B cell (primary cell): Measurements from ENCODE around the gene MUS81. TPM values are rescaled to one million over a fixed set of nuclear protein-coding genes. Genes with fewer than 3 reads are reported as not detected.

Source experiments
- ATAC-seq: fragments of 200-7000 bp; cut with Tn5 transposase; one replicate; pipeline ENCODE4 v1.10.0; 2021; ENCODE audit warnings: low read depth, mild to moderate bottlenecking, moderate number of reproducible peaks, moderate library complexity
- CTCF ChIA-PET: fragments of 350-600 bp; sonication (Branson Sonifier 250); formaldehyde crosslinking; loops from one replicate; lab custom pipeline; 2021; ENCODE audit warnings: antibody characterized with exemption, inconsistent platforms; lab: Charles Lee
- POLR2A ChIA-PET: fragments of 350-600 bp; sonication (Branson Sonifier 250); formaldehyde crosslinking; loops from one replicate; lab custom pipeline; 2021; ENCODE audit warnings: antibody characterized with exemption; lab: Charles Lee
- DNase-seq: peaks from one replicate; pipeline ENCODE4 v3.0.0; 2013
- H2AFZ ChIP-seq: 2 replicates; pipeline ENCODE4 v1.6.1; 2012; ENCODE audit warnings: mild to moderate bottlenecking, low read depth, low read length; ENCODE audit not compliant: insufficient read depth, poor library complexity, severe bottlenecking
- H3K27ac ChIP-seq, 2 donors: 1 replicate in 1 of 2; 2 replicates in 1 of 2; pipeline ENCODE4 v1.5.1; 2012 to 2013; ENCODE audit warnings: low read length in 2 of 2, mild to moderate bottlenecking in 2 of 2, moderate library complexity in 1 of 2
- H3K27me3 ChIP-seq, 4 experiments: fragments of 200-600 bp in 1 of 4; sonication (generic) in 1 of 4; replicated peaks in 1 of 4; 1 replicate in 2 of 4; 2 replicates in 2 of 4; pipeline versions ENCODE4 v1.6.1 to v1.7.0; 2013 to 2016; ENCODE audit warnings: low read length in 3 of 4, mild to moderate bottlenecking in 2 of 4, mixed read lengths in 1 of 4, moderate library complexity in 1 of 4; ENCODE audit not compliant: insufficient read depth in 4 of 4, control insufficient read depth in 3 of 4; ENCODE audit errors: control extremely low read depth in 1 of 4
- H3K36me3 ChIP-seq, 2 experiments: replicated peaks in 1 of 2; 1 replicate in 1 of 2; 2 replicates in 1 of 2; pipeline versions ENCODE4 v1.6.1 to v1.7.1; 2013; ENCODE audit warnings: low read length in 1 of 2; ENCODE audit not compliant: insufficient read depth in 2 of 2, control insufficient read depth in 1 of 2; ENCODE audit errors: control extremely low read depth in 1 of 2, extremely low read depth in 1 of 2
- H3K4me1 ChIP-seq, 2 donors: fragments of 200-600 bp in 1 of 2; sonication (generic) in 1 of 2; 1 replicate in 1 of 2; 2 replicates in 1 of 2; pipeline versions ENCODE4 v1.5.1 to v1.6.1; 2013 to 2017; ENCODE audit warnings: low read length in 2 of 2; ENCODE audit not compliant: control insufficient read depth in 2 of 2, insufficient read depth in 2 of 2
- H3K4me2 ChIP-seq: replicated peaks from 2 replicates; pipeline ENCODE3; 2012; ENCODE audit warnings: mild to moderate bottlenecking, low read depth, low read length; ENCODE audit not compliant: poor library complexity, severe bottlenecking
- H3K4me3 ChIP-seq, 5 experiments: fragments of 200-600 bp in 1 of 5; sonication (generic) in 1 of 5; 1 replicate in 3 of 5; 2 replicates in 2 of 5; pipeline versions ENCODE4 v1.5.1 to v1.7.0; 2011 to 2016; ENCODE audit warnings: low read length in 4 of 5, mild to moderate bottlenecking in 4 of 5, low read depth in 2 of 5, control low read depth in 1 of 5, moderate library complexity in 1 of 5; ENCODE audit not compliant: insufficient read depth in 1 of 5; ENCODE audit errors: control extremely low read depth in 1 of 5, extremely low read depth in 1 of 5
- H3K79me2 ChIP-seq: fragments of 200-600 bp; sonication (generic); one replicate; pipeline ENCODE4 v1.6.0; 2016; ENCODE audit warnings: low read length; ENCODE audit not compliant: control insufficient read depth, insufficient read depth
- H3K9ac ChIP-seq: fragments of 200-600 bp; sonication (generic); 2 replicates; pipeline ENCODE4 v1.6.1; 2017; ENCODE audit warnings: mild to moderate bottlenecking, low read length, moderate library complexity
- H3K9me3 ChIP-seq, 3 donors: one replicate each; pipeline versions ENCODE4 v1.6.1 to v1.7.1; 2013; ENCODE audit warnings: low read length in 2 of 3; ENCODE audit not compliant: control insufficient read depth in 2 of 3, insufficient read depth in 1 of 3; ENCODE audit errors: control extremely low read depth in 1 of 3
- H4K20me1 ChIP-seq: 2 replicates; pipeline ENCODE4 v1.6.0; 2012; ENCODE audit warnings: mild to moderate bottlenecking, low read length; ENCODE audit not compliant: insufficient read depth, control insufficient read depth, poor library complexity, severe bottlenecking
- H3K27ac Mint-ChIP-seq: one replicate; pipeline ENCODE4 v1.8.0; 2021; ENCODE audit warnings: mixed read lengths
- H3K27me3 Mint-ChIP-seq: one replicate; pipeline ENCODE4 v1.8.0; 2021; ENCODE audit warnings: mixed read lengths
- H3K4me1 Mint-ChIP-seq: one replicate; pipeline ENCODE4 v1.8.0; 2021; ENCODE audit warnings: mixed read lengths
- H3K4me3 Mint-ChIP-seq: one replicate; pipeline ENCODE4 v1.8.0; 2021; ENCODE audit warnings: mixed read lengths
- H3K9me3 Mint-ChIP-seq: one replicate; pipeline ENCODE4 v1.8.0; 2022; ENCODE audit warnings: mixed read lengths; ENCODE audit not compliant: insufficient read depth
- CTCF ChIP-seq: fragments of 200-600 bp; IDR thresholded peaks from one replicate; pipeline ENCODE4 v1.8.0; 2022; ENCODE audit warnings: antibody characterized with exemption, mild to moderate bottlenecking
- EZH2 ChIP-seq: IDR thresholded peaks from 2 replicates; pipeline ENCODE4 v1.6.1; 2012; ENCODE audit warnings: borderline replicate concordance, low read depth, mild to moderate bottlenecking, moderate library complexity, low read length; ENCODE audit not compliant: insufficient read depth, poor library complexity, severe bottlenecking
- WGBS: methylation state at CpG from one replicate; pipeline ENCODE4 v1.1.5; 2013; ENCODE audit warnings: missing lambda C conversion rate; ENCODE audit not compliant: insufficient coverage; 5-methylcytosine and 5-hydroxymethylcytosine counted together
- intact Hi-C: fragments of 100-400 bp; cut with micrococcal nuclease; formaldehyde crosslinking; loops from one replicate; pipeline ENCODE4 v1.10.0; 2022
- polyA plus RNA-seq: library from polyadenylated mRNA; depleted of rRNA; stranded (reverse); fragments of >200 nt; gene quantifications from 2 replicates; pipeline ENCODE4 v1.2.3, GENCODE V29; 2012
- total RNA-seq, 2 donors: library from RNA; stranded (reverse); fragments of 120-200 nt in 1 of 2; gene quantifications; 1 replicate in 1 of 2; 2 replicates in 1 of 2; pipeline versions ENCODE4 v1.2.3 to v1.2.4, GENCODE V29; 2013 to 2022

Gene MUS81
- total and polyA plus RNA-seq, 2 donors (not counting 1 experiment from before 2014, with no cell fraction given) = 74.5 to 134 TPM

GRCh38 chr11:65899356-65900124 lies 39.3 kb downstream of the MUS81 start:
- Histone ChIP-seq H3K4me2 (peak overlapping the region; percentile 95), H3K79me2 (no peaks in the 10 kb centered on the region), H3K9me3 (peaks cover 0 to 10% (median 0%) of the 10 kb centered on the region in 3 donors), H3K4me3 (peak overlapping the region; percentile 2 to 64 (median 52)), H3K36me3 (no peaks in the 10 kb centered on the region), H3K27me3 (peaks cover 0 to 38% (median 12%) of the 10 kb centered on the region in 4 experiments), H3K4me1 (peaks cover 20% of the 10 kb centered on the region in 2 donors), H2AFZ (peak overlapping the region; percentile 68), H3K27ac (no peak overlapping the region), H3K9ac (peak overlapping the region; percentile 71), H4K20me1 (no peaks in the 10 kb centered on the region)
- ATAC-seq (no peak), DNase-seq (peak; percentile 56)
- Mint-ChIP-seq H3K27ac (no peak overlapping the region), H3K27me3 (peaks cover 15% of the 10 kb centered on the region), H3K4me1 (peaks cover 10% of the 10 kb centered on the region), H3K4me3 (peak overlapping the region; percentile 73), H3K9me3 (no peaks in the 10 kb centered on the region)
- no peak for TF ChIP-seq CTCF
- no peak for TF ChIP-seq EZH2
- intact Hi-C loops = loop anchor here (1.0 kb wide), 3 partner anchors 9 to 41 kb away; partner anchors contain the start of genes C11orf68, CCDC85B, CFL1 and DRAP1
- ChIA-PET CTCF (interaction anchor here (1.3 to 4.0 kb wide), 4 partner anchors 9 to 15 kb away, joined by 7 to 44 read pairs (median 14); partner anchors contain the start of genes CCDC85B and FIBP), POLR2A (interaction anchor here (4.4 kb wide), 1 partner anchor 10 kb away, joined by 33 read pairs; the partner anchor contains the start of genes CCDC85B and FIBP)
- WGBS = 4% methylated on average over 77 of the region's 78 CpGs
